ENCODE measurements around the gene MARK2. TPM values are rescaled to one million over a fixed set of nuclear protein-coding genes. Genes with fewer than 3 reads are reported as not detected.

Gene MARK2
- total and polyA plus RNA-seq, 2 of the 8 experiments (the other 6 are each of a cell fraction or from before 2014, with no cell fraction given), result 19.3 to 58.5 TPM

DNA sequence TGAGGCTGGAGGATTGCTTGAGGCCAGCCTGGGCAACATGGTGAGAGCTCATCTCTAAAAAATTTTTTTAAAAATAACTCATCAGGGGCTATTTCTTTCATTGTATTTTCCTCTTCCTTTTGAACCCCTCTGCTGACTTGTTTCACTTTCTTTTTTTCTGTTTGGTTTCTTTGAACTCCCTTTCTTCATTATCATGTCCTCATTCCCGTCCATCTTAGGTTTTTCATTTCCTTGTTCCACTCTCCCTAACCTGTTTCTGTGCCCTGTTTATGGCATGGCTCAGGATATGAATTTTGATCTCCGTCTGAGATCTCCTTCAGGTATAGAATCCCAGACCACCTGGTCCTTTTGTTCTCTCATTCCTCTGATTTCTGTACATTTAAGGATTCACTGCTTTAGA, 12.5 kb downstream of the MARK2 start (continued):
- TF ChIP-seq HDAC6 (IDR thresholded peaks at IDR 0.05; ENCODE audit: low read depth, low read length), result no peak
- TF ChIP-seq KDM4A (IDR thresholded peaks at IDR 0.05; ENCODE audit: low read depth, low read length, severe bottlenecking), result no peak
- TF ChIP-seq RBBP5 (IDR thresholded peaks at IDR 0.05; ENCODE audit: borderline replicate concordance, low read depth, low read length), result no peak
- TF ChIP-seq NANOG (IDR thresholded peaks at IDR 0.05; ENCODE audit: insufficient read depth, low read depth, low read length, poor library complexity, severe bottlenecking), result no peak
